GM18519 (cell line): ENCODE results near the gene ZBTB9.

Source experiments
- ATAC-seq: cut with Tn5 transposase; IDR thresholded peaks from one replicate; pipeline ENCODE4 v1.9.1; 2021; ENCODE audit warnings: mild to moderate bottlenecking, moderate library complexity; ENCODE audit not compliant: unreplicated experiment, low FRiP score

Gene ZBTB9

DNA sequence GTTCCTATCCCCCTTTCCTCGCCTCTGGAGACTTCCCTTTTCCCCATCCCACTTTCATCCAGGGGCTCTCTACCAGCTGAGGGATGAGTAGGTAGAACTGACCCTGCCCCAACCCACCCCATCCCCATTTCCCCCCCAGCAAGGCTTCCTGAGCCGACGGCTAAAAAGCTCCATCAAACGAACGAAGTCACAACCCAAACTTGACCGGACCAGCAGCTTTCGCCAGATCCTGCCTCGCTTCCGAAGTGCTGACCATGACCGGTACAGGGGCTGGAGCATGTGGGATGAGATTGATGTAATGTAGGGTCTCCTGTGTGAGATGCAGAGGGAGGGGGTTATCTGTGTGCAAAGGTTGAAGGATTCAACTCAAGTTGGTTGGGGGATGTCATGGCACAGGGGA lies 21.8 kb upstream of the ZBTB9 start:
- ATAC-seq = no peak

- no peak for ATAC-seq
These were observed 21.3 kb upstream of the ZBTB9 start for GRCh38 chr6:33433001-33433543.

DNA sequence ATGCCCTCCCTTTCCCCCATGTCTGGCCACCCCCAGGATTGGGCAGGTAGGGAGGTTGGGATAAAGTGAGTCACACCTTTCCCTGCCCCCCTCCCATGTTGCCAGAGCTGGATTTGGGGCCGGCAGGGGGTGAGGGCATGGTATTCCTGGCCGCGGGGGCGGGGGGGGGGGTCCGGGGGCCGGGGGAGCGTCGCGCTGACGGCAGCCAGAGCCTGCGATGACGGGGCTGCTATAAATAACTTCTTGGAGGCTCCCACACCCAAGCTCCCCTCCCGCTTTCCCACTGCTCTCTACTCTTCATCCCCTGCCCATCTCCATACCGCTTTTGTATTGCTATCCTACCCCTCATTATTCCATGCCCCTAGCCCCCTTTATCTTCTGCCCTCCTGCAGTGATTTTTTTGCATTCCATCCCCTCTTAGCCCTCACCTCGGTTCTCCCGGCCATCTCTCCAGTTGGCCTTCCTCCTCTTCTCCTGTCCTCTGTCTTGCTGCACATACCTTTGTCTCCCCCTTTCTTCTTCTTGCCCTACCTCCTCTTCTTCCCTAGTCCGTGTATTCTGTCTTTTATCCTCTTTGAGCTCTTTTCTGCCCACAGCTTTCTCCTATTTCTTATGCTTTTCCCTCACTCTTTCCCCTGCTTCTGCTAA lies 20.7 kb upstream of the ZBTB9 start:
- ATAC-seq = no peak

GRCh38 chr6:33434961-33435360 lies 19.4 kb upstream of the ZBTB9 start:
- no peak for ATAC-seq

GRCh38 chr6:33437666-33438065 lies 16.7 kb upstream of the ZBTB9 start:
- ATAC-seq = no peak

DNA sequence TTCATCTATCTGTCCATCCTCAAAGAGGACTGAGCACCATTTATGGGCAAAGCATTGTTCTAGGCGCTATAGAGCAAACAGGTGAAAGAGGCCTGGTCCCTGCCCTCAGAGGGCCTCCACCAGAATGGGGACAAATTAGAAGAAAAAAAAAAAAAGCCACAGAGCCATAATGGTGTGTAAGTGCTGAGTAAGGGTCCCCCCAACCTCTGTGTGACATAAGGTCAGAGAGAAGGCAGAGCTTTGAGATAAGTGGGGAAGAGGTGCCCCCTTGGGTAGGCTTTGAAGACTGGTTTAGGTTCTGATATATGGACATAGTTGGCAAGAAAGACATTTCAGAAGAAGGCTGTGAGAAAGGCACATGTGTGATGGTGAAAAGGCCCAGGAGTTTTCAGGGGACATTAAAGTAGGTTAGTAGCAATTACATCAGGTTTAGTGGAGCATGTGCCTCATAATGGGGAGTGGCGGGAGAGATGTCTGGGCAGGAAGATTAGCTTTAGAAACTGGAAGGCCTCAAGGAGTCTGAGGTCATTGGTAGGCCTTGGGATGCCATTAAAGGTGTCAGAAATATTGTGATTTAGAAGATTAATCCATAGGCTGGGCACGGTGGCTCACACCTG lies 15.3 kb upstream of the ZBTB9 start:
- ATAC-seq = no peak

- ATAC-seq = no peak
These were observed 14.3 kb upstream of the ZBTB9 start for GRCh38 chr6:33439956-33440648.

- no peak for ATAC-seq
These were observed 13.6 kb upstream of the ZBTB9 start for GRCh38 chr6:33440649-33441309.

DNA sequence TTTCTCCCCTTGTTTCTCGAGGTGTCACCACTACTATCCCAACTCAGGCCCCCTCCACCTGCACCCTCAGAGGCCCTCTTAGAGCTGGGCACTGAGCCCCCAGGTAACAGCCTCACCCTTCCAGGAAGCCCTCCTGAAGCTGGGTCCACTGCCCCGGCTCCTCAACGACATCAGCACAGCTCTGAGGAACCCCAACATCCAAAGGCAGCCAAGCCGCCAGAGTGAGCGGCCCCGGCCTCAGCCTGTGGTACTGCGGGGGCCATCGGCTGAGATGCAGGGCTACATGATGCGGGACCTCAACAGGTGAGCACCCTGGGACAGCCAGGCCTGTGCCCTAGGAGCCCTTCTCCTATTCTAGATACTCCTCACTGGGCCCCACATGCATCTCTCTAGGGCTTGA lies 12.9 kb upstream of the ZBTB9 start:
- no peak for ATAC-seq

- no peak for ATAC-seq
These were observed 12.1 kb upstream of the ZBTB9 start for GRCh38 chr6:33442283-33442682.

GRCh38 chr6:33443025-33443424 lies 11.4 kb upstream of the ZBTB9 start:
- no peak for ATAC-seq

GRCh38 chr6:33443619-33444504 lies 10.5 kb upstream of the ZBTB9 start:
- ATAC-seq = no peak

- no peak for ATAC-seq
These were observed 9.2 kb upstream of the ZBTB9 start for GRCh38 chr6:33445119-33445603.

GRCh38 chr6:33446356-33446755 lies 8.0 kb upstream of the ZBTB9 start:
- no peak for ATAC-seq

- ATAC-seq = no peak
These were observed 3.9 kb upstream of the ZBTB9 start for GRCh38 chr6:33450434-33450833.

GRCh38 chr6:33451606-33452005 lies 2.8 kb upstream of the ZBTB9 start:
- no peak for ATAC-seq

GRCh38 chr6:33452496-33452895 lies 1.9 kb upstream of the ZBTB9 start:
- ATAC-seq = no peak

GRCh38 chr6:33453393-33454008 lies 875 bp upstream of the ZBTB9 start:
- no peak for ATAC-seq

GRCh38 chr6:33455051-33455450 lies 675 bp downstream of the ZBTB9 start:
- no peak for ATAC-seq

DNA sequence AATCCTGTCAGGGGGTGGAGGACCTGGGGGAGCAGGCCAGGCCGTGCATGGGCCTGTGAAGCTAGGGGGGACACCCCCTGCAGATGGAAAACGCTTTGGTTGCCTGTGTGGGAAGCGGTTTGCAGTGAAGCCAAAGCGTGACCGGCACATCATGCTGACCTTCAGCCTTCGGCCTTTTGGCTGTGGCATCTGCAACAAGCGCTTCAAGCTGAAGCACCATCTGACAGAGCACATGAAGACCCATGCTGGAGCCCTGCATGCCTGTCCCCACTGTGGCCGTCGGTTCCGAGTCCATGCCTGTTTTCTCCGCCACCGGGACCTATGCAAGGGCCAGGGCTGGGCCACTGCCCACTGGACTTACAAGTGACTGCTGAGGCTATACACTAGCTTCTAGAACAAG lies 1.8 kb downstream of the ZBTB9 start:
- ATAC-seq = no peak
